ENCODE measurements around the gene GNG2.

GRCh38 chr14:51883232-51883631, 22.8 kb downstream of the GNG2 start:
- TF ChIP-seq, protein P1, sequence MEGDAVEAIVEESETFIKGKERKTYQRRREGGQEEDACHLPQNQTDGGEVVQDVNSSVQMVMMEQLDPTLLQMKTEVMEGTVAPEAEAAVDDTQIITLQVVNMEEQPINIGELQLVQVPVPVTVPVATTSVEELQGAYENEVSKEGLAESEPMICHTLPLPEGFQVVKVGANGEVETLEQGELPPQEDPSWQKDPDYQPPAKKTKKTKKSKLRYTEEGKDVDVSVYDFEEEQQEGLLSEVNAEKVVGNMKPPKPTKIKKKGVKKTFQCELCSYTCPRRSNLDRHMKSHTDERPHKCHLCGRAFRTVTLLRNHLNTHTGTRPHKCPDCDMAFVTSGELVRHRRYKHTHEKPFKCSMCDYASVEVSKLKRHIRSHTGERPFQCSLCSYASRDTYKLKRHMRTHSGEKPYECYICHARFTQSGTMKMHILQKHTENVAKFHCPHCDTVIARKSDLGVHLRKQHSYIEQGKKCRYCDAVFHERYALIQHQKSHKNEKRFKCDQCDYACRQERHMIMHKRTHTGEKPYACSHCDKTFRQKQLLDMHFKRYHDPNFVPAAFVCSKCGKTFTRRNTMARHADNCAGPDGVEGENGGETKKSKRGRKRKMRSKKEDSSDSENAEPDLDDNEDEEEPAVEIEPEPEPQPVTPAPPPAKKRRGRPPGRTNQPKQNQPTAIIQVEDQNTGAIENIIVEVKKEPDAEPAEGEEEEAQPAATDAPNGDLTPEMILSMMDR (IDR thresholded peaks at IDR 0.05) = no peak
- no peak for TF ChIP-seq POLR2A (IDR thresholded peaks at IDR 0.05)

All from uterus (tissue), 2 donors.